ENCODE results near the gene C16orf82.
"Not testable (repeated sequence)": the region's sequence is repeated elsewhere in the genome, so short reads cannot be mapped to it uniquely, and the experiment has no call there.

Gene C16orf82

GRCh38 chr16:27058299-27058698 is 8.4 kb upstream of the C16orf82 start:
- TF ChIP-seq CTCF (IDR thresholded peaks at IDR 0.05; ENCODE audit: low read depth, low read length) = no peak
- DNase-seq (ENCODE audit: extremely low read depth, low read depth) = no peak

GRCh38 chr16:27070776-27071175 is 4.0 kb downstream of the C16orf82 start:
- TF ChIP-seq CTCF (IDR thresholded peaks at IDR 0.05; ENCODE audit: low read depth, low read length) = no peak
- DNase-seq (ENCODE audit: extremely low read depth, low read depth) = no peak

- no peak for DNase-seq (ENCODE audit: extremely low read depth, low read depth)
- no peak for TF ChIP-seq CTCF (IDR thresholded peaks at IDR 0.05; ENCODE audit: low read depth, low read length)
These were observed 7.0 kb downstream of the C16orf82 start for GRCh38 chr16:27073733-27074132.

GRCh38 chr16:27080895-27081294 is 14.2 kb downstream of the C16orf82 start:
- no peak for DNase-seq (ENCODE audit: extremely low read depth, low read depth)
- TF ChIP-seq CTCF (IDR thresholded peaks at IDR 0.05; ENCODE audit: low read depth, low read length) = peak; percentile 32

- no peak for DNase-seq (ENCODE audit: extremely low read depth, low read depth)
- TF ChIP-seq CTCF (IDR thresholded peaks at IDR 0.05; ENCODE audit: low read depth, low read length) = no peak
These were observed 17.1 kb downstream of the C16orf82 start for GRCh38 chr16:27083861-27084261.

- DNase-seq (ENCODE audit: extremely low read depth, low read depth) = no peak
- TF ChIP-seq CTCF (IDR thresholded peaks at IDR 0.05; ENCODE audit: low read depth, low read length) = no peak
These were observed 17.7 kb downstream of the C16orf82 start for GRCh38 chr16:27084307-27085028.

GRCh38 chr16:27085182-27085581 is 18.5 kb downstream of the C16orf82 start:
- no peak for TF ChIP-seq CTCF (IDR thresholded peaks at IDR 0.05; ENCODE audit: low read depth, low read length)
- no peak for DNase-seq (ENCODE audit: extremely low read depth, low read depth)

GRCh38 chr16:27086031-27086430 is 19.3 kb downstream of the C16orf82 start:
- DNase-seq (ENCODE audit: extremely low read depth, low read depth) = not testable (repeated sequence)
